Measurements from ENCODE around the gene SLC31A2. TPM values are rescaled to one million over a fixed set of nuclear protein-coding genes. Genes with fewer than 3 reads are reported as not detected.

SLC31A2 gene
- polyA plus RNA-seq, 1 experiment: 10.7 TPM

- H3K4me3 ChIP-seq (ENCODE audit: low read depth, low read length): no peak overlapping the region
- DNase-seq (ENCODE audit: low read depth): no peak
- no peaks in the 10 kb centered on the region for H3K27me3 ChIP-seq (ENCODE audit: control insufficient read depth, insufficient read depth, low read length)
- TF ChIP-seq CTCF (IDR thresholded peaks at IDR 0.05; ENCODE audit: insufficient read depth, low read depth, low read length): no peak
- POLR2A ChIA-PET: no interaction called here
- CTCF ChIA-PET: no interaction called here
- H3K36me3 ChIP-seq (ENCODE audit: control insufficient read depth, insufficient read depth, low read length): no peaks in the 10 kb centered on the region
Observed at GRCh38 chr9:113129466-113129865, 21.3 kb upstream of the SLC31A2 start.

- CTCF ChIA-PET: no interaction called here
- POLR2A ChIA-PET: no interaction called here
- H3K27me3 ChIP-seq (ENCODE audit: control insufficient read depth, insufficient read depth, low read length): no peaks in the 10 kb centered on the region
- no peak for DNase-seq (ENCODE audit: low read depth)
- H3K4me3 ChIP-seq (ENCODE audit: low read depth, low read length): no peak overlapping the region
- no peaks in the 10 kb centered on the region for H3K36me3 ChIP-seq (ENCODE audit: control insufficient read depth, insufficient read depth, low read length)
- no peak for TF ChIP-seq CTCF (IDR thresholded peaks at IDR 0.05; ENCODE audit: insufficient read depth, low read depth, low read length)
Observed at GRCh38 chr9:113129884-113130283, 20.9 kb upstream of the SLC31A2 start.

- Histone ChIP-seq H3K27me3 (ENCODE audit: control insufficient read depth, insufficient read depth, low read length) (no peaks in the 10 kb centered on the region), H3K36me3 (ENCODE audit: control insufficient read depth, insufficient read depth, low read length) (no peaks in the 10 kb centered on the region), H3K4me3 (ENCODE audit: low read depth, low read length) (no peak overlapping the region)
- ChIA-PET CTCF (interaction anchor here (0.6 kb wide), 1 partner anchor 363 kb away, joined by 3 read pairs; no protein-coding TSS in a partner anchor), POLR2A (interaction anchor here (0.5 kb wide), 1 partner anchor 468 kb away, joined by 3 read pairs; no protein-coding TSS in a partner anchor)
- no peak for DNase-seq (ENCODE audit: low read depth)
- TF ChIP-seq CTCF (IDR thresholded peaks at IDR 0.05; ENCODE audit: insufficient read depth, low read depth, low read length): no peak
Observed at GRCh38 chr9:113131689-113132151, 19.1 kb upstream of the SLC31A2 start.

GRCh38 chr9:113137196-113138168, 13.3 kb upstream of the SLC31A2 start:
- DNase-seq (ENCODE audit: low read depth): no peak
- no peak overlapping the region for H3K4me3 ChIP-seq (ENCODE audit: low read depth, low read length)
- H3K27me3 ChIP-seq (ENCODE audit: control insufficient read depth, insufficient read depth, low read length): 0 out of 2 replicates have a peak, but pooled peaks cover 2% of the 10 kb centered on the region
- ChIA-PET POLR2A (no interaction called here), CTCF (interaction anchor here (0.8 kb wide), 1 partner anchor 38 kb away, joined by 3 read pairs; no protein-coding TSS in a partner anchor)
- no peak for TF ChIP-seq CTCF (IDR thresholded peaks at IDR 0.05; ENCODE audit: insufficient read depth, low read depth, low read length)
- H3K36me3 ChIP-seq (ENCODE audit: control insufficient read depth, insufficient read depth, low read length): no peaks in the 10 kb centered on the region

GRCh38 chr9:113138760-113139159, 12.0 kb upstream of the SLC31A2 start:
- DNase-seq (ENCODE audit: low read depth): no peak
- TF ChIP-seq CTCF (IDR thresholded peaks at IDR 0.05; ENCODE audit: insufficient read depth, low read depth, low read length): no peak
- CTCF ChIA-PET: no interaction called here
- POLR2A ChIA-PET: no interaction called here
- Histone ChIP-seq H3K36me3 (ENCODE audit: control insufficient read depth, insufficient read depth, low read length) (no peaks in the 10 kb centered on the region), H3K4me3 (ENCODE audit: low read depth, low read length) (no peak overlapping the region), H3K27me3 (ENCODE audit: control insufficient read depth, insufficient read depth, low read length) (0 out of 2 replicates have a peak, but pooled peaks cover 2% of the 10 kb centered on the region)
